RWPE1 (cell line): ENCODE results near the gene OASL.
"Not testable (repeated sequence)": the region's sequence is repeated elsewhere in the genome, so short reads cannot be mapped to it uniquely, and the experiment has no call there.

Experiments
- CTCF ChIA-PET: fragments of 350-600 bp; sonication (Branson Sonifier 250); formaldehyde crosslinking; extraction: SDS; loops from one replicate; lab custom pipeline; 2021; lab: Yijun Ruan, JAX
- POLR2A ChIA-PET: fragments of 400-600 bp; formaldehyde crosslinking; extraction: SDS; loops from one replicate; lab custom pipeline; 2020; ENCODE audit warnings: antibody characterized with exemption; ENCODE audit not compliant: low non-redundant PET; lab: Yijun Ruan, JAX
- DNase-seq: peaks from one replicate; pipeline ENCODE4 v3.0.0; 2012; ENCODE audit warnings: low spot score
- H3K27ac ChIP-seq: fragments of 450-650 bp; 2 replicates; pipeline ENCODE4 v1.5.1; 2017
- CTCF ChIP-seq: fragments of 450-650 bp; conservative IDR thresholded peaks from 2 replicates; pipeline ENCODE4 v1.5.1; 2017; ENCODE audit warnings: low read depth, mild to moderate bottlenecking

The OASL gene

GRCh38 chr12:121069206-121069605 is 30.2 kb upstream of the OASL start:
- CTCF ChIA-PET = no interaction called here
- no peak for DNase-seq
- no peak for TF ChIP-seq CTCF
- H3K27ac ChIP-seq = no peak overlapping the region
- POLR2A ChIA-PET = no interaction called here

GRCh38 chr12:121065345-121065744 is 26.3 kb upstream of the OASL start:
- TF ChIP-seq CTCF = no peak
- CTCF ChIA-PET = no interaction called here
- POLR2A ChIA-PET = no interaction called here
- H3K27ac ChIP-seq = no peak overlapping the region
- no peak for DNase-seq

DNA sequence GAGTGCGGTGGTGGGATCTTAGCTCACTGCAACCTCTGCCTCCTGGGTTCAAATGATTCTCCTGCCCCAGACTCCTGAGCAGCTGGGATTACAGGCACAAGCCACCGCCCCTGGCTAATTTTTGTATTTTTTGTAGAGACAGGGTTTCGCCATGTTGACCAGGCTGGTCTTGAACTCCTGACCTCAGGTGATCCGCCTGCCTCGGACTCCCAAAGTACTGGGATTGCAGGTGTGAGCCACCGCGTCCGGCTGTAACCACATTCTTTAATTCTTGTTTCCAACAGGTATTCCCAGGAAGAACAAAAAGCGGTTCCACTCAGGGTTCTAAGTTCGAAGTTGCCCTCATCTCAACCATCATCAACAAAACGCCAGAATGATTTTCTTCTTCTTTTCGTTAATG is 25.5 kb upstream of the OASL start:
- H3K27ac ChIP-seq, CTCF ChIA-PET, DNase-seq: not testable (repeated sequence)
- POLR2A ChIA-PET = interaction anchor here (0.7 kb wide), 1 partner anchor 33 kb away, joined by 4 read pairs; no protein-coding TSS in a partner anchor

GRCh38 chr12:121064116-121064515 is 25.1 kb upstream of the OASL start:
- POLR2A ChIA-PET = interaction anchor here (0.7 kb wide), 1 partner anchor 34 kb away, joined by 4 read pairs; no protein-coding TSS in a partner anchor
- CTCF ChIA-PET = no interaction called here
- no peak for DNase-seq
- H3K27ac ChIP-seq = no peak overlapping the region
- TF ChIP-seq CTCF = no peak

GRCh38 chr12:121062391-121063045 is 23.5 kb upstream of the OASL start:
- ChIA-PET POLR2A (no interaction called here), CTCF (no interaction called here)
- H3K27ac ChIP-seq = no peak overlapping the region
- DNase-seq = no peak
- TF ChIP-seq CTCF = no peak

GRCh38 chr12:121061831-121062230 is 22.8 kb upstream of the OASL start:
- TF ChIP-seq CTCF = peak; percentile 37
- no peak for DNase-seq
- no peak overlapping the region for H3K27ac ChIP-seq
- ChIA-PET CTCF (interaction anchor here (0.7 kb wide), 1 partner anchor 11 kb away, joined by 3 read pairs; no protein-coding TSS in a partner anchor), POLR2A (no interaction called here)

- H3K27ac ChIP-seq = peak overlapping the region; percentile 10; the same call in 1 of the 2 replicates
- ChIA-PET POLR2A (no interaction called here), CTCF (interaction anchor here (0.7 to 1.1 kb wide), 4 partner anchors 20 to 175 kb away, joined by 3 to 4 read pairs (median 4); no protein-coding TSS in a partner anchor)
- peak; percentile 16 for TF ChIP-seq CTCF
- no peak for DNase-seq
Observed at GRCh38 chr12:121060149-121061001, 21.3 kb upstream of the OASL start.
